ENCODE measurements around the gene KRT74.
"Not testable (repeated sequence)": the region's sequence is repeated elsewhere in the genome, so short reads cannot be mapped to it uniquely, and the experiment has no call there.

Gene KRT74

DNA sequence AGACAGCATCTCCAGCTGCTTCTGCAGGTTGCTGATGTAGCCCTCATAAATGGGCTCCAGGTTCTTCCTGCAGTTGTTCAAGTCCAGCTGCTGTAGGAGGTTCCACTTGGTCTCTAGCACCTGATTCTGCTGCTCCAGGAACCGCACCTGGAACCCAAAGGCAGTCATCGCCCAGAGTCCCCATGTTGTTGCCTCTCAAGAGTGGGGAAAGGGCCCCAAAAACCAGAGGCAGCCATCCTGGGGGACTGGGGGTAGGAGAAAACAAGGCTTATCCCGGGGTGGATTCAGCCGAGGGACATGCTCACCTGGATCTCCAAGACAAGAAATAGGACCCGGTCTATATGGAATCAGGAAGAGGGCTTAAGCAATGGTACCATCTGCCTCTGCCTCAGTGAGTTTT is 25.3 kb upstream of the KRT74 start:
- H3K4me3 ChIP-seq (ENCODE audit: control insufficient read depth in 1 of 7, extremely low read depth in 1 of 7, insufficient read depth in 4 of 7, low read depth in 2 of 7, low read length in 6 of 7), result no peak overlapping the region
- CTCF ChIA-PET, result interaction anchor here (0.9 to 1.4 kb wide), 2 partner anchors 10 to 15 kb away, joined by 3 to 4 read pairs; no protein-coding TSS in a partner anchor
- WGBS (ENCODE audit: insufficient coverage), result 94% methylated on average over 4 of the region's 5 CpGs

DNA sequence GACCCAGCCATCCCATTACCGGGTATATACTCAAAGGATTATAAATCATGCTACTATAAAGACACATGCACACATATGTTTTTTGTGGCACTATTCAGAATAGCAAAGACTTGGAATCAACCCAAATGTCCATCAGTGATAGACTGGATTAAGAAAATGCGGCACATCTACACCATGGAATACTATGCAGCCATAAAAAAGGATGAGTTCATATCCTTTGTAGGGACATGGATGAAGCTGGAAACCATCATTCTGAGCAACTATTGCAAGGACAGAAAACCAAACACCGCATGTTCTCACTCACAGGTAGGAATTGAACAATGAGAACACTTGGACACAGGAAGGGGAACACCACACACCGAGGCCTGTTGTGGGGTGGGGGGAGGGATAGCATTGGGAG is 20.6 kb upstream of the KRT74 start:
- H3K4me1 ChIP-seq (ENCODE audit: control extremely low read depth in 1 of 4, control insufficient read depth in 4 of 4, insufficient read depth in 4 of 4, low read length in 3 of 4); H3K4me3 ChIP-seq (ENCODE audit: control insufficient read depth in 1 of 7, extremely low read depth in 1 of 7, insufficient read depth in 4 of 7, low read depth in 2 of 7, low read length in 6 of 7); POLR2A ChIA-PET; H3K27ac ChIP-seq (ENCODE audit: insufficient read depth in 1 of 2, low read depth in 1 of 2, low read length in 2 of 2, poor library complexity in 1 of 2, severe bottlenecking in 2 of 2); H3K9me3 ChIP-seq (ENCODE audit: control extremely low read depth in 1 of 5, control insufficient read depth in 4 of 5, insufficient read depth in 2 of 5, low read depth in 1 of 5, low read length in 4 of 5); DNase-seq; H3K36me3 ChIP-seq (ENCODE audit: control insufficient read depth in 4 of 4, insufficient read depth in 4 of 4, low read length in 3 of 4): not testable (repeated sequence)
- CTCF ChIA-PET, result interaction anchor here (1.1 kb wide), 1 partner anchor 15 kb away, joined by 4 read pairs; no protein-coding TSS in a partner anchor
- peaks cover 0 to 15% (median 6%) of the 10 kb centered on the region in 5 experiments for H3K27me3 ChIP-seq (replicated peaks in 2 of 5; ENCODE audit: control insufficient read depth in 4 of 5, insufficient read depth in 5 of 5, low read length in 4 of 5)
- WGBS (ENCODE audit: insufficient coverage), result 0% methylated on average over 1 of the region's 4 CpGs

More for the DNA sequence above, 25.3 kb upstream of the KRT74 start:
- H3K9me3 ChIP-seq (ENCODE audit: control extremely low read depth in 1 of 5, control insufficient read depth in 4 of 5, insufficient read depth in 2 of 5, low read depth in 1 of 5, low read length in 4 of 5), result no peaks in the 10 kb centered on the region
- DNase-seq, result no peak
- no peaks in the 10 kb centered on the region for H3K36me3 ChIP-seq (ENCODE audit: control insufficient read depth in 4 of 4, insufficient read depth in 4 of 4, low read length in 3 of 4)
- H3K27me3 ChIP-seq (replicated peaks in 2 of 5; ENCODE audit: control insufficient read depth in 4 of 5, insufficient read depth in 5 of 5, low read length in 4 of 5), result peaks cover 2 to 45% (median 28%) of the 10 kb centered on the region in 5 experiments
- H3K27ac ChIP-seq (ENCODE audit: insufficient read depth in 1 of 2, low read depth in 1 of 2, low read length in 2 of 2, poor library complexity in 1 of 2, severe bottlenecking in 2 of 2), result no peak overlapping the region
- peaks cover 0 to 6% (median 3%) of the 10 kb centered on the region in 4 experiments for H3K4me1 ChIP-seq (ENCODE audit: control extremely low read depth in 1 of 4, control insufficient read depth in 4 of 4, insufficient read depth in 4 of 4, low read length in 3 of 4)
- POLR2A ChIA-PET, result no interaction called here

DNA sequence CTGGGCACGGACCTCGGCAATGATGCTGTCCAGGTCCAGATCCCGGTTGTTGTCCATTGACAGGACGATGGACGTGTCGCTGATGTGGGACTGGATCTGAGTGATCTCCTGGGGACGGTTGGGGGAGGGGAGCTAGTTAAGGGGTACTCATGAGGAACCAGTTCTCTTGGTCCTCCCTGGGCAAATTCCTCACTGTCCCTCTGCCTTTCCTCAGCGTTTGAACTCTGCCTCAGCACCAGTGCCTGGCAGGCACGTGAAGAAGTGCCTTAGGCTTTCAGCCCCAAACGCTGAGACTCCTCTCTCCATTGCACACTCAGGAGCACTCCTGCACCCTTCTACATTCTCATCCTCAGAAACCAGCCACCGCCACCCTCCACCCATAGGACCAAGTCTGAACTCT is 17.9 kb upstream of the KRT74 start:
- no peaks in the 10 kb centered on the region for H3K4me1 ChIP-seq (ENCODE audit: control extremely low read depth in 1 of 4, control insufficient read depth in 4 of 4, insufficient read depth in 4 of 4, low read length in 3 of 4)
- H3K9me3 ChIP-seq (ENCODE audit: control extremely low read depth in 1 of 5, control insufficient read depth in 4 of 5, insufficient read depth in 2 of 5, low read depth in 1 of 5, low read length in 4 of 5), result no peaks in the 10 kb centered on the region
- H3K4me3 ChIP-seq (ENCODE audit: control insufficient read depth in 1 of 7, extremely low read depth in 1 of 7, insufficient read depth in 4 of 7, low read depth in 2 of 7, low read length in 6 of 7), result no peak overlapping the region
- no peak overlapping the region for H3K27ac ChIP-seq (ENCODE audit: insufficient read depth in 1 of 2, low read depth in 1 of 2, low read length in 2 of 2, poor library complexity in 1 of 2, severe bottlenecking in 2 of 2)
- H3K36me3 ChIP-seq (ENCODE audit: control insufficient read depth in 4 of 4, insufficient read depth in 4 of 4, low read length in 3 of 4), result no peaks in the 10 kb centered on the region
- H3K27me3 ChIP-seq (replicated peaks in 2 of 5; ENCODE audit: control insufficient read depth in 4 of 5, insufficient read depth in 5 of 5, low read length in 4 of 5), result peaks cover 0 to 3% (median 0%) of the 10 kb centered on the region in 5 experiments
- ChIA-PET CTCF (interaction anchor here (0.8 to 1.5 kb wide), 5 partner anchors 8 to 274 kb away, joined by 3 to 5 read pairs (median 5); no protein-coding TSS in a partner anchor), POLR2A (no interaction called here)
- WGBS (ENCODE audit: insufficient coverage), result 99% methylated on average over 11 of the region's 11 CpGs
- no peak for DNase-seq

DNA sequence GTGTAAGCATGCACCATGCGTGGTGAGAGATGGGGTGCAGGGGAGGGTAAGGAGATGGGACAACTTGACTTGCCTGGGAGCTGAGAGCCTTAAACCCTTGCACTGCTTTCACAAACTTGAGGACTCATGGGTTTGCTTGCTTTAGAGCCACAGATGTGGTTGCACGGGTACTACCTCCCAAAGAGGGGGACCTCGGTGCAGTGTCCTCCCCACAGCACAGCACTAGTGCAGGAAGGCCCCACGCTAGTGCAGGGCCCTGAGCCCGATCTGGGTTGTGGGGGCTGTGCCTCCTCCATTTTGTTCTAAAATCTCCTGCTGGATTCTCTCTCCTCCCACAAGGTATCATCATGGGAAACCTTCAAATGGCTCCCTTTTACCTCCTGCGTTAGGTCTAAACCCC is 16.4 kb upstream of the KRT74 start:
- POLR2A ChIA-PET, result no interaction called here
- peaks cover 0 to 10% (median 3%) of the 10 kb centered on the region in 4 experiments for H3K4me1 ChIP-seq (ENCODE audit: control extremely low read depth in 1 of 4, control insufficient read depth in 4 of 4, insufficient read depth in 4 of 4, low read length in 3 of 4)
- H3K27me3 ChIP-seq (replicated peaks in 2 of 5; ENCODE audit: control insufficient read depth in 4 of 5, insufficient read depth in 5 of 5, low read length in 4 of 5), result peaks cover 0 to 3% (median 0%) of the 10 kb centered on the region in 5 experiments
- H3K4me3 ChIP-seq (ENCODE audit: control insufficient read depth in 1 of 7, extremely low read depth in 1 of 7, insufficient read depth in 4 of 7, low read depth in 2 of 7, low read length in 6 of 7), result no peak overlapping the region
- no peak overlapping the region for H3K27ac ChIP-seq (ENCODE audit: insufficient read depth in 1 of 2, low read depth in 1 of 2, low read length in 2 of 2, poor library complexity in 1 of 2, severe bottlenecking in 2 of 2)
- no peak for DNase-seq
- WGBS (ENCODE audit: insufficient coverage), result 95% methylated on average over 4 of the region's 6 CpGs
- H3K9me3 ChIP-seq (ENCODE audit: control extremely low read depth in 1 of 5, control insufficient read depth in 4 of 5, insufficient read depth in 2 of 5, low read depth in 1 of 5, low read length in 4 of 5), result no peaks in the 10 kb centered on the region
- H3K36me3 ChIP-seq (ENCODE audit: control insufficient read depth in 4 of 4, insufficient read depth in 4 of 4, low read length in 3 of 4), result no peaks in the 10 kb centered on the region
- CTCF ChIA-PET, result interaction anchor here (1.2 to 18.8 kb wide), 3 partner anchors 20 to 286 kb away, joined by 3 to 467 read pairs (median 3); no protein-coding TSS in a partner anchor

DNA sequence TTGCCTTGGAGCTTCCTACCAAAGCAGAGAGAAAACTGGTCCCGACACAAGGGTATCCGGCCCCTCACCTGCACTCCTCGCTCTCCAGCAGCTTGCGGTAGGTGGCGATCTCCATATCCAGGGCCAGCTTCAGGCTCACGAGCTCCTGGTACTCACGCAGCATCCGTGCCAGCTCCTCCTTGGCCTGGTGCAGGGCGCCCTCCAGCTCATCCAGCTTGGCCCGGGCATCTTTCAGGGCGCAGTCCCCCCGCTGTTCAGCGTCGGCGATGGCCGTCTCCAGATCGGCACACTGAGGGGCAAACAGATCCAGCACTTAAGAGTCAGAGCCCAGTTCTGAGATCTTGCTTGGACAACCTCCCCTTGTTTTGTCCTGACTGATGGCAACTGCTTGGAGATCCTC is 13.9 kb upstream of the KRT74 start:
- H3K27me3 ChIP-seq (replicated peaks in 2 of 5; ENCODE audit: control insufficient read depth in 4 of 5, insufficient read depth in 5 of 5, low read length in 4 of 5), result peaks cover 0 to 2% (median 0%) of the 10 kb centered on the region in 5 experiments
- peaks cover 0 to 13% (median 3%) of the 10 kb centered on the region in 4 experiments for H3K4me1 ChIP-seq (ENCODE audit: control extremely low read depth in 1 of 4, control insufficient read depth in 4 of 4, insufficient read depth in 4 of 4, low read length in 3 of 4)
- no peak overlapping the region for H3K27ac ChIP-seq (ENCODE audit: insufficient read depth in 1 of 2, low read depth in 1 of 2, low read length in 2 of 2, poor library complexity in 1 of 2, severe bottlenecking in 2 of 2)
- no peaks in the 10 kb centered on the region for H3K36me3 ChIP-seq (ENCODE audit: control insufficient read depth in 4 of 4, insufficient read depth in 4 of 4, low read length in 3 of 4)
- no peak overlapping the region for H3K4me3 ChIP-seq (ENCODE audit: control insufficient read depth in 1 of 7, extremely low read depth in 1 of 7, insufficient read depth in 4 of 7, low read depth in 2 of 7, low read length in 6 of 7)
- no peak for DNase-seq
- POLR2A ChIA-PET, result no interaction called here
- no peaks in the 10 kb centered on the region for H3K9me3 ChIP-seq (ENCODE audit: control extremely low read depth in 1 of 5, control insufficient read depth in 4 of 5, insufficient read depth in 2 of 5, low read depth in 1 of 5, low read length in 4 of 5)
- CTCF ChIA-PET, result interaction anchor here (0.6 to 18.8 kb wide), 2 partner anchors 10 to 288 kb away, joined by 3 to 467 read pairs; no protein-coding TSS in a partner anchor
- WGBS (ENCODE audit: insufficient coverage), result 92% methylated on average over 17 of the region's 17 CpGs

DNA sequence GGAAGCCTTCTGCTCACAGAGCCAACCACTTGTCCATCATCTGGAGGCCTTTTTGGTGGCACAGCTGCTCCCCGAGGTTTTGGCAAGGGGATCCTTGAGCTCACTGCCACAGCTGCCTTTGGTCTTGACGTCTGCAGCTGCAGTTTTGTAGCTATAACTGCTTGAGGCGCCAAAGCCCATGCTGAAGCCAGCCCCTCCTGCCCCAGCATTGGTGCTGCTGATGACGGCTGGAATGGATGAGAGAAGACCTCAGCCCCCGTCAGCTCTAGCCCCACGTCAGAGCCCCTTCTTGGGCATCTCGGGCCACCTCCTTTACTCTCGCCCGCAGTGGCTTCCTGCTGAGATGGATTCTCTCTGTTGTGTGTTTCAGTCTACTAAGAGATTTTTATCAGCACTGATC is 12.3 kb upstream of the KRT74 start:
- no peaks in the 10 kb centered on the region for H3K9me3 ChIP-seq (ENCODE audit: control extremely low read depth in 1 of 5, control insufficient read depth in 4 of 5, insufficient read depth in 2 of 5, low read depth in 1 of 5, low read length in 4 of 5)
- peaks cover 0 to 13% (median 3%) of the 10 kb centered on the region in 4 experiments for H3K4me1 ChIP-seq (ENCODE audit: control extremely low read depth in 1 of 4, control insufficient read depth in 4 of 4, insufficient read depth in 4 of 4, low read length in 3 of 4)
- POLR2A ChIA-PET, result interaction anchor here (0.6 kb wide), 1 partner anchor 283 kb away, joined by 3 read pairs; no protein-coding TSS in a partner anchor
- no peak overlapping the region for H3K27ac ChIP-seq (ENCODE audit: insufficient read depth in 1 of 2, low read depth in 1 of 2, low read length in 2 of 2, poor library complexity in 1 of 2, severe bottlenecking in 2 of 2)
- CTCF ChIA-PET, result interaction anchor here (0.7 to 18.8 kb wide), 11 partner anchors 9 to 290 kb away, joined by 3 to 467 read pairs (median 3); no protein-coding TSS in a partner anchor
- no peaks in the 10 kb centered on the region for H3K36me3 ChIP-seq (ENCODE audit: control insufficient read depth in 4 of 4, insufficient read depth in 4 of 4, low read length in 3 of 4)
- 89% methylated on average over 9 of the region's 9 CpGs for WGBS (ENCODE audit: insufficient coverage)
- DNase-seq, result peak in 1 of 3 donors; percentile 19
- no peak overlapping the region for H3K4me3 ChIP-seq (ENCODE audit: control insufficient read depth in 1 of 7, extremely low read depth in 1 of 7, insufficient read depth in 4 of 7, low read depth in 2 of 7, low read length in 6 of 7)
- peaks cover 0 to 4% (median 0%) of the 10 kb centered on the region in 5 experiments for H3K27me3 ChIP-seq (replicated peaks in 2 of 5; ENCODE audit: control insufficient read depth in 4 of 5, insufficient read depth in 5 of 5, low read length in 4 of 5)

DNA sequence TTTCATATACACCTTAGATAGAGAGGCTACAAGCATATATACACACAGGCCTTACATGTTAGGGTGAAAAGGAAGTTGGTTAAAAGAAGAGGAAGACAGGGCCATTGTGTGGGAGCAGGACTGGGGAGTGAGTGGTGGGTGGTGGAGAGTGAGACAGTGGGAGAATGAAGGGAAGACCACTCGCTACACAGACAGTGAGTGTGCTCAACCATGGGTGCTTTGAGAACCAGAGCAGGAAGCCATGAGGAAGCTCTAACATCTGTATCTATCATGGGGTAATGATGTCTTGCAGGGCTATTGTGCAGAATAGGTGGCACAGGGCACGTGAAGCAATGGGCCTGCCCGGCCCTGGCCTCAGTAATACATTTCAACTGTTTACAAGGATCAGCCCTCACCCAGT is 11.4 kb upstream of the KRT74 start:
- H3K4me1 ChIP-seq (ENCODE audit: control extremely low read depth in 1 of 4, control insufficient read depth in 4 of 4, insufficient read depth in 4 of 4, low read length in 3 of 4), result peaks cover 0 to 13% (median 3%) of the 10 kb centered on the region in 4 experiments
- ChIA-PET POLR2A (no interaction called here), CTCF (interaction anchor here (1.1 to 18.8 kb wide), 7 partner anchors 10 to 291 kb away, joined by 3 to 467 read pairs (median 3); no protein-coding TSS in a partner anchor)
- peaks cover 0 to 7% (median 0%) of the 10 kb centered on the region in 5 experiments for H3K27me3 ChIP-seq (replicated peaks in 2 of 5; ENCODE audit: control insufficient read depth in 4 of 5, insufficient read depth in 5 of 5, low read length in 4 of 5)
- H3K4me3 ChIP-seq (ENCODE audit: control insufficient read depth in 1 of 7, extremely low read depth in 1 of 7, insufficient read depth in 4 of 7, low read depth in 2 of 7, low read length in 6 of 7), result no peak overlapping the region
- WGBS (ENCODE audit: insufficient coverage), result 75% methylated on average over 2 of the region's 3 CpGs
- H3K27ac ChIP-seq (ENCODE audit: insufficient read depth in 1 of 2, low read depth in 1 of 2, low read length in 2 of 2, poor library complexity in 1 of 2, severe bottlenecking in 2 of 2), result no peak overlapping the region
- no peaks in the 10 kb centered on the region for H3K9me3 ChIP-seq (ENCODE audit: control extremely low read depth in 1 of 5, control insufficient read depth in 4 of 5, insufficient read depth in 2 of 5, low read depth in 1 of 5, low read length in 4 of 5)
- no peaks in the 10 kb centered on the region for H3K36me3 ChIP-seq (ENCODE audit: control insufficient read depth in 4 of 4, insufficient read depth in 4 of 4, low read length in 3 of 4)
- DNase-seq, result no peak
